GM19463 (cell line): ENCODE data around the gene CCDC192.

Source experiments
- ATAC-seq: cut with Tn5 transposase; IDR thresholded peaks from one replicate; pipeline ENCODE4 v1.9.1; 2021; ENCODE audit warnings: mild to moderate bottlenecking, moderate library complexity; ENCODE audit not compliant: unreplicated experiment

The CCDC192 gene

DNA sequence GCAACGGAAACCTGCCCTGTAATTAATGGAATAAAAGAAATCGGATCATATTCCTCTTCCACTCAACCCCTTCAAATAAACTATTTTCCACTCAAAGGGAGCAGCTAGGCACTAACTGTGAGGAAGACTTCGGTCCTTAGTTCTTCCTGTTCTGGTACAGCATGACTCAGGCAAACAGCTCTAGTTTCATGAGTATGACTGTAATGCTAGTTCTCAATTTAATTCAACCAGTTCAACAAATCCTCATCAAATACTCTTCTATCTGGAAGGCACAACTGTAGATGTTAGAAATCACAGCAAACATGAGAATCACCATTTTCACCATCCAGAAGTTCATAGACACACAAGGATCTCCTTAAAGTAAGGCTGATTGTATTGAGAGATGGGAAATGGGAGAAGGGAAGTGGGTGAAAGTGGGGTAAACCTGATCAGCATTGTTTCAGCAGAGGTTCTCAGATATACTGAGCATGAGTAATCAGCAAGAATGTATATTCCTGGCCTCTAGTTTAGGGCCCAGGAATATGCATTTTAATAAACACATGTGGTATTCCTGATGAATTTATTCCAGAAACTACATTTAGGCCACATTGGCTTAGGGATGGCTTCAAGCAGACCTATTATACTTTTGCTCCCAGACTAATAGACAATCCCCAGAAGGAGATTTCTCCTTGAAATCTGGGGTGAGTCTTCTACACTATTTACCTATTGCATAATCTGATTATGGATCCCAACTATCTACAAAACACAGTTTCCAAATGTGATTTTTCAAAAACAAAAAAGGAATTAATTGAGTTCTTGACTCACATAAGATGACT is 239.3 kb downstream of the CCDC192 start:
- ATAC-seq, result no peak

DNA sequence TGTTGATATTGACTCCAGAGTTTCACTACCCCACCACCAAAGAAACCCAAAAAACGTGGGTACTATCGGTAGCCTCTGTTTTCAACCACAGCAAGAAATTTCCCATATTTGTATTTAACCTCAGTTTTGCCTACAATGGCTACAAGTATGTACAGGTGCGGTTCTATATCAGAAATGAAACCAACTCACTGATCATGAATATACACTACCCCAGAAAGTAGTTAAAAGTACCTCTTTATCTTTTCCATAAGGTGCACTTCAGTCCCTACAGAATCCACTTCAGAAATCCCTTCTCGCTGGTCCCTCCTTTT is 239.8 kb downstream of the CCDC192 start:
- peak; percentile 74 for ATAC-seq

GRCh38 chr5:127944125-127944524 is 240.9 kb downstream of the CCDC192 start:
- ATAC-seq, result no peak

DNA sequence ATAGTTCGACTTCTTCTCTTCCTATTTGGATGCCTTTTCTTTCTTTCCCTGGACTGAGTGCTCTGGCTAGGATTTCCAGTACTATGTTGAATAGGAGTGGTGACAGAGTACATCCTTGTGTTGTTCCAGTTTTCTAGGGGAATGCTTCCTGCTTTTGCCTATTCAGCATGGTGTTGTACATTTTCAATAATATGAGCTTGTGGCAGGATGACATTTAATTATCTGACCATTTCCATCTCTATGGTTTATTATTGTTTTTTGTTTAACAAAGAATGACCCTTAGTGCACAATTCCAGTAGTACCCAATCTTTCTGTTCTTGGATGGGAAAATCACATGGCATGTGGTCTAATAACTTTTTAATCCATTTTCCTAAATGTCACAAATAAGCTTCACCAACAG is 244.8 kb downstream of the CCDC192 start:
- ATAC-seq, result no peak

GRCh38 chr5:127950707-127951391 is 247.7 kb downstream of the CCDC192 start:
- ATAC-seq, result no peak

DNA sequence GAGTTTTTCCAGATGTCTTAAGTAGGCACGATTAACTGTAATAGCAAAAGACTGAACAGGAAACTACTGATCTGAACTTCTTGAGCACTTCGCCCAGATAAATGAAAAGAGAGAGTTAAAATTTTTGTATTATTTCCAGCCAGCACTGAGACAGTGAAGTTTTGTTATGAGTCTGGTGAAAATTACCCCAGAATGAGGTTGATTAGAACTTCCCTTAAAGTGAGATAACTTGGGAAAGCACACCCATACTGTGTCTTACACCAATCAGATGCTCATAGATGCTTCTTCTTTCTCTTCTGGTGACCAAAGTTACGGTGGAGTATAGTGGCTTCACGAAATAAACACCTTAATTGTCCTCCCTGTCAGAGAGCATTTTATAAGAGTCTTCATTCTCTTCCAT is 248.6 kb downstream of the CCDC192 start:
- no peak for ATAC-seq

DNA sequence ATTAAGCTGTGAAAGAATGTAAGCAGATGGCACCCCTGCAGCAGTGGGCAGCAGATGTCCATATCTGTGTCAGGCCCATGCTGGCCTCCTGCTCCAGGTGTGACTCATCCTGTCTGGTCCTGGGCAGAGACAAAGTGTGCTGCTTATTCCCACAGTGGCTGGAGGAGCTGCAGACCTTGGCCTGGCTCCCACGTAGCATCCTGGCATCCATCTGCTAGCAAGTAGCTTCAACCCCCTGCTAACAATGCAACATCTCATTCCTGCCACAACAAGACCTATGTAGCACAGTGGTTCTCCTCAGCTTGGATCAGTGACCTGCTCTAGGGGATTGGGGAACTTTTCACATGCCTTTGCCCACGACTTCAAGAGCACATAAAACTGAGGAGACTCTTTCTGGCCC is 254.0 kb downstream of the CCDC192 start:
- ATAC-seq, result no peak

GRCh38 chr5:127957701-127958239 is 254.6 kb downstream of the CCDC192 start:
- no peak for ATAC-seq

DNA sequence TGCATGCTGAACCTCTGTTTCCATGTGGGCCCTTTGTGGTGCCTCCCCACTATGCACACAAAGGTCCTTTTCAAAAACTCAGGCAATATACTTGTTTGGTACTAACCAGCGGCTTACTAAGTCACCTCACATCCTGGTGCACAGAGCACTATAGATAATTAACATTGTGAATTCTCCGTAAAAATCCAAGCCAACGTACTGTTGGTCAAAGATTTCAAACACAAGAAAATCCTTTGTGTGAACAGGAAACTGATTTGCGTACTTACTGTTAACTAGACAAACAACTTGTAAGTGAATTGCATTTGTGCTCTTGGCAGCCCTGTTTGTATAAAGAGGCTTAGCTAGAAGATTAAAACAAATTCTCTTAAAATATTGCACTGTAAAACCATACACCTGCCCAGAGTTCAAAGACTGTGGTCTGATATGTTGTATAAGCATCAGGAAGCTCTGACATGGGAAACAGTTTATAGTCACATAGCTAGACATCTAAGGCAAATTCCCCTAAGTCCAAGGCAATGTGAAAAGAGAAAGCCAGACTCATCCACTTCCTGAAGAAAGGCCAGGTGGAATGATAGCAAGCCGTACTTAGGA is 255.3 kb downstream of the CCDC192 start:
- ATAC-seq, result no peak

DNA sequence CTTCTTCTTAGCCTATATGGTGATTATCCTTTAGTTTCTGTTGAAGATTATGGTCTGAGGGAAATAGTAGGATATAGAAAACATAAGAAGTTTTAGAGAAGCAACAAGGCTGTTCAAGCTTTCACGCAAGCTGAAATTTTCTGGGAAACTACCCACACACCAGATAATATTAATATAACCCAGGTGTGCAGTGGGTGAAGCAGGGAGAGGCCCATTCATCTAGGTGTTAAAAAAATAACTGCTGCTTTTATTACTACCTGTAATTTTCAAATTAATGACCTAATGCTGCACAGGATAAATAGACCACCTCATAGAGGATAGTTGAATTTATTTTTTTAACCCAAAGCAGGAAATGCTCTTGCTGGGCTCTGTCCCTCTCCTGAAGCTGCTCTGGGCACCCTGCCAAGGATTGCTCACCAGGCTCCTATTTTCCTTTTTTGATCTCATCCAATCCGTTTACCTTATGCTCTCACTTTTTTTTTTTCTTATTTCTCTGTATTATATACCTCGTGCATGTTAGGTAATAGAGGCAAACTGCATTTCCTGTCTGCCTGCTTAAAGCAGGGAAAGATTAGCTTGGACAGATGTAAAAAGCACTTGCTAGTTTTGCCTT is 256.1 kb downstream of the CCDC192 start:
- no peak for ATAC-seq

- no peak for ATAC-seq
These were observed 257.1 kb downstream of the CCDC192 start for GRCh38 chr5:127960270-127960691.

GRCh38 chr5:127961006-127961762 is 258.0 kb downstream of the CCDC192 start:
- no peak for ATAC-seq

DNA sequence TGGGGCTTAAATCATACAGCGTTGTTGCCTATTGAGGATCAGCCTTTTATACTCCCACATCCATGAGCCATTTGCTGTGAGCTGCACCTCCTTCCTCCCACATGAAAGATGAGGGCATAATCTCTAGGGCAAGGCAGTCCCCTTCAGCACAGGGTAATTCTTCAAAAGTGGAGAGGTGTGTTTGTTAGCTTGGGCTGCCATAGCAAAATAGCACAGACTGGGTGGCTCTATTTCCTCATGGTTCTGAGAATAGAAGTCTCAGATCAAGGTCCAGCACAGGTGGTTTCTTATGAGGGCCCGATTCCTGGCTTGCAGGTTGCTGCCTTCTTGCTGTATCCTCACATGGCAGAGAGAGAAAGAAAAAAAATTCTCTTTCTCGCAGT is 258.6 kb downstream of the CCDC192 start:
- no peak for ATAC-seq

DNA sequence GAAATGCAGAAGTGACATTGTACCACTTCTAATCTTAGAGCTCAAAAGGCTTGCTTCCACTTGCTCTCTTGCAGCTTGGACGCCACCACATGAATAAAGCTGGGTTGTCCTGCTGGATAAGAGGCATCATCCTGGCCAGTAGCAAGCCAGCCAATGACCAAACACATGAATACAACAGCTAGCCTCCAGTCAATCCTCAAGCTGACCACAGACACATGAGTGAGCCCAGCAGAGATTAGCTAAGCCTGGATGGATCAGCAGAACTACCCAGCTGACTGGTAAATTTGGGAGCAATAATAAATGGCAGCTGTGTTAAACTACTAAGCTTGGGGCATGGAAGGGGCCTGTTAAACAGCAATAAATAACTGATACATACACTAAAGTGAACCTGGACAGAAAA is 259.3 kb downstream of the CCDC192 start:
- ATAC-seq, result no peak

GRCh38 chr5:127963233-127963632 is 260.0 kb downstream of the CCDC192 start:
- no peak for ATAC-seq

- ATAC-seq, result no peak
These were observed 260.7 kb downstream of the CCDC192 start for GRCh38 chr5:127963931-127964330.

DNA sequence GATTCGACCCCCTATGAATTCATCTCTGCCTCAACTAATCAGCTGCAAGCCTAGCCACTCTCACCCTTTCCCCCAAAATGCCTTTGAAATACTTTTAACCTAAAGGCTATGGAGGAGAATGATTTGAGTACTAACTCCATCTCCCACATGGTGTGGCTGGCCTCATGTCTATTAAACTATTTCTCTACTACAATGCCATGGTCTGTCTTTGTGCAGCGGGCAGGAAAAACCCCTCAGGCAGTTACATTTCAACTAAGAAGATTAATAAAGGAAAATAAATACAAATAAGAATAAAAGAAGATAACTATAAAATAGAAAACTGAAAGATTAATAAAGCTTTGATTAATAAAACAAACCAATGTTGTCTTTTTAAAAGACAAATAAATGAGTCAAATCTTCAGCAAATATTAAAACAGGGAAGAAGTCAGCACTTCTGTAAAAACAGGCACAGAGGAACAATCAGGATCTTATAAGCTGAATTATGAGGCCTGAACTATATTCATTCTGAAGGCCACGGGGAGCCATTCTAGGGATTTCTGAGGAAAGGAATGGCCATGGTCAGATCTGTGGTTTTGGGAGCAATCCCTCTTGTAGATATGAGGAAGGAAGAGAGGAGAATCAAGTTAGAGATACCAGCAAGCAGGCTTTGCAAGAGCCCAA is 264.3 kb downstream of the CCDC192 start:
- ATAC-seq, result no peak

GRCh38 chr5:127967983-127968592 is 264.9 kb downstream of the CCDC192 start:
- ATAC-seq, result no peak

DNA sequence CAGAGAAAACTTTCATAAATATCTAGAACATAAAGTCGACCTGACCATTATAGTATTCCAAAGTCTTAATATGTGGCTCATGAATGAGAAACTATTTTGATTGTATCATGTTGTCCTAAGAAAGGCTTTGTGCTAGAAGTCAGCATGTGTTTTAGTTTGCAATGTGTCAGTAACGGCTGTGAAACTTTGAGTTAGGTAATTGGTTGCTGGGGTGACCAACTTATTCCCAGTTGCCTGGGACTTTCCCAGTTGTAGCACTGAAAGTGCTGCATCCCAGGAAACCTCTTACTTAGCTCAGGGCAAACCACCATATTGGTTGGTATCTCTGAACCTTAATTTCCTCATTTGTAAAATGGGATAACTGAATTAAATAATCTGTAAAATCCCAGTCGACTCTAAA is 265.8 kb downstream of the CCDC192 start:
- no peak for ATAC-seq

DNA sequence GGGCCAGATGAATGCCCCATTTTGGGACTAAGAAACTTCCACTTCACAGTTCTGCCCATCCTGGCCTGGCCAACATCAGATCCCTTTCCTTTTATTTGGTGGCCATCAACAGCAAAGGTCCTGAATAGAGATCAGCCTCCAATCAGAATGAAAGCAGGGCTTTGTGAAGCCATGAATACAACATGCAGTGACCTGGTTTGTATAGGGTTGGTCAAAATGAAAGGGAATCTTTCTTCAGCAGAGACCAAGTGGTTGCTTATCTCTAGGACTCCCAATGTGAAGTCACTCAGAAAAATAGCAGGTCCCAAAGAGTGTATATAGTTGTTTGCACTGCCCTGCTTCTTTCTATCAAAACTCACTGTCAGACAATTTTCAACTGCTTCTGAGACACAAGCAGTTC is 266.5 kb downstream of the CCDC192 start:
- no peak for ATAC-seq
